D721Med (cell line): ENCODE results near the gene ADAP1.

Experiments
- DNase-seq: peaks from one replicate; pipeline ENCODE4 v3.0.0; 2011; ENCODE audit warnings: low spot score; ENCODE audit not compliant: insufficient read length
- FAIRE-seq: peaks from 2 replicates; lab custom pipeline; 2011; peaks lifted over from hg19 to GRCh38; lab: Jason Lieb, UNC
- TF ChIP-seq, protein P1 (sequence below): IDR thresholded peaks from 2 replicates; pipeline ENCODE4 v1.5.1; 2012; ENCODE audit warnings: mild to moderate bottlenecking, control low read depth; ENCODE audit not compliant: insufficient read depth; ENCODE audit errors: missing control alignments

Gene ADAP1

DNA sequence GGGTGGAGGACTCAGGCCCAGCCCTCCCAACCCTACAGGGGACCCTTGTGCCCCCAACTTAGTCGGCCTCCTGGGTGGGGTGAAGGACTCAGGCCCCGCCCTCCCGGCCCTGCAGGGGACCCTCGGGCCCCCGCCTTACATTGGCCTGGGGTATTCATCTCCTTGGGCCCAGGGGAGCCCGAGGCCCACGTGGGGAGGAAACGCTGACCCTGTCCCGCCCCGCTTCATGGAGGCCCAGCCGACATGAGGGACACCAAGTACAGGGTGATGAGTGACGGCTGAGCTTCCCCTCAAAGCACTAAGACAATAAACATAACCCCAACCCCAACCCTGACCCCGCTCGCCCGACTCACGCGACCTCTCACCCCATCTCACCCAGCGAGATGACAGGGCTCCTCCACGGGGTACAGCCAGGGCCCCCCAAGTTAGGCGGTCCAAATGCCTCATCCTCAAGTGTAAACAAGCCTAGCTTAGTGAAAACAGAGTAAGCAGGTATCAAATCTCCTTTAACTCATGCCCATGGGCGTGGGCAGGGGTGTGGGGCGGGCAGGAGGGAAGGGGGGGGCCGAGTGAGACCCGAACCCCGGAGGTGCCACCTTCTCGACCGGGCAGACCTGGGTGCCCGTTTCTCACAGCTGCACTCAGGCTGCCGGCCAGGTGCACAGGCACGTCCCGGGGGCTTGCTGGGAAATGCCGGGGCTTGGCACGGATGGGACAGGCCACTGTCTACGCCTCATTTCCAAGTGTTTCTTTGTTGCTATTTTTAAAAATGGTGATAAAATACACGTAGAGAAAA, 36.7 kb upstream of the ADAP1 start:
- DNase-seq (no peak), FAIRE-seq (no peak)
- TF ChIP-seq, protein P1, sequence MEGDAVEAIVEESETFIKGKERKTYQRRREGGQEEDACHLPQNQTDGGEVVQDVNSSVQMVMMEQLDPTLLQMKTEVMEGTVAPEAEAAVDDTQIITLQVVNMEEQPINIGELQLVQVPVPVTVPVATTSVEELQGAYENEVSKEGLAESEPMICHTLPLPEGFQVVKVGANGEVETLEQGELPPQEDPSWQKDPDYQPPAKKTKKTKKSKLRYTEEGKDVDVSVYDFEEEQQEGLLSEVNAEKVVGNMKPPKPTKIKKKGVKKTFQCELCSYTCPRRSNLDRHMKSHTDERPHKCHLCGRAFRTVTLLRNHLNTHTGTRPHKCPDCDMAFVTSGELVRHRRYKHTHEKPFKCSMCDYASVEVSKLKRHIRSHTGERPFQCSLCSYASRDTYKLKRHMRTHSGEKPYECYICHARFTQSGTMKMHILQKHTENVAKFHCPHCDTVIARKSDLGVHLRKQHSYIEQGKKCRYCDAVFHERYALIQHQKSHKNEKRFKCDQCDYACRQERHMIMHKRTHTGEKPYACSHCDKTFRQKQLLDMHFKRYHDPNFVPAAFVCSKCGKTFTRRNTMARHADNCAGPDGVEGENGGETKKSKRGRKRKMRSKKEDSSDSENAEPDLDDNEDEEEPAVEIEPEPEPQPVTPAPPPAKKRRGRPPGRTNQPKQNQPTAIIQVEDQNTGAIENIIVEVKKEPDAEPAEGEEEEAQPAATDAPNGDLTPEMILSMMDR: no peak

GRCh38 chr7:990352-990932, 36.0 kb upstream of the ADAP1 start:
- TF ChIP-seq, protein P1: no peak
- FAIRE-seq (no peak), DNase-seq (no peak)

GRCh38 chr7:988963-989529, 34.6 kb upstream of the ADAP1 start:
- FAIRE-seq: no peak
- TF ChIP-seq, protein P1: no peak
- no peak for DNase-seq

DNA sequence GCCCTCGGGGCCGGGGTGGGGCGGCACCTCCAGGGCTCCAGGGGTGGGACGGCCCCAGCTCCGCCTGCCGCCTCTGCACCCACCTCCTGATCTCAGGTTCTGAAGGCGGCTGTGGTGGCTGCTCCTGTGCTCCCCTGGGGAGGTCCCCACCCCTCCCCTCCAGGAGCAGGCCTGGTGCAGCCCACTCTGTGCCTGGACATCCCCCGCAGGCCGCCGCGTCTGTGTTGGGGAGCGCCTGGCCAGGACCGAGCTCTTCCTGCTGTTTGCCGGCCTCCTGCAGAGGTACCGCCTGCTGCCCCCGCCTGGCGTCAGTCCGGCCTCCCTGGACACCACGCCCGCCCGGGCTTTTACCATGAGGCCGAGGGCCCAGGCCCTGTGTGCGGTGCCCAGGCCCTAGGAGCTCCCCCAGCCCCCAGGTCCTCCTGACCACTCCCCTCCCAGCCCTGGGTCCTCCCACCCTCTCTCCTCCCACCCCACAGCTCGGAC, 34.0 kb upstream of the ADAP1 start:
- FAIRE-seq: no peak
- TF ChIP-seq, protein P1: no peak
- DNase-seq: no peak

DNA sequence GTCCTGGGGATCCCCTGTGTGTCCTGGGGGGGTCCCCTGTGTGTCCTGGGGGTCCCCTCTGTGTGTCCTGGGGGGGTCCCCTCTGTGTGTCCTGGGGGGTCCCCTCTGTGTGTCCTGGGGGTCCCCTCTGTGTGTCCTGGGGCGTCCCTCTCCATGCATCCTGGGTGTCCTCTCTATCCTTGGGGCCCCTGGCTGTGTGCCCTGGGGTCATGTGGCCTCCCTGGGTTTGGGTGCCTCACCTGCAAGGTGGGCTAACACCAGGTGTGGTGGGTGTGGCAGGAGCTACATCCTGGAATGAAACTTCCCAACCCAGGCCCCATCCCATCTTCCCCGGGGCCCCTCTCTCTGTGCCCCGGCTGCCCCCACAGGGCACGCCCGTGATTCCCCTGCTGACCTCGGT, 33.4 kb upstream of the ADAP1 start:
- TF ChIP-seq, protein P1: no peak
- no peak for DNase-seq
- no peak for FAIRE-seq

- FAIRE-seq (no peak), DNase-seq (no peak)
- TF ChIP-seq, protein P1: no peak
These were observed 32.6 kb upstream of the ADAP1 start for GRCh38 chr7:986766-987751.
